Tibial artery (tissue), 4 donors: Measurements from ENCODE around the gene F2RL2.

ENCODE experiments used
- DNase-seq, 2 donors: peaks; one replicate each; pipeline ENCODE4 v3.0.0-alpha.2; 2019
- H3K27ac ChIP-seq, 2 donors: fragments of 200-600 bp; sonication (generic) in 1 of 2; 1 replicate in 1 of 2; 2 replicates in 1 of 2; pipeline ENCODE4 v1.5.1; 2018 to 2019; ENCODE audit warnings: mild to moderate bottlenecking in 1 of 2
- H3K27me3 ChIP-seq, 2 donors: fragments of 200-600 bp; sonication (generic) in 1 of 2; one replicate each; pipeline versions ENCODE4 v1.5.1 to v1.6.0; 2016 to 2019
- H3K36me3 ChIP-seq, 3 donors: fragments of 200-600 bp; sonication (generic) in 2 of 3; one replicate each; pipeline ENCODE4 v1.5.1; 2016 to 2019; ENCODE audit warnings: mild to moderate bottlenecking in 2 of 3
- H3K4me1 ChIP-seq, 4 donors: fragments of 200-600 bp; sonication (generic) in 2 of 4; 1 replicate in 3 of 4; 2 replicates in 1 of 4; pipeline ENCODE4 v1.5.1; 2016 to 2019
- H3K4me3 ChIP-seq, 2 donors: fragments of 200-600 bp; sonication (generic) in 1 of 2; 1 replicate in 1 of 2; 2 replicates in 1 of 2; pipeline ENCODE4 v1.5.1; 2018 to 2019; ENCODE audit warnings: mild to moderate bottlenecking in 2 of 2
- H3K9me3 ChIP-seq, 3 donors: fragments of 200-600 bp; sonication (generic) in 1 of 3; one replicate each; pipeline ENCODE4 v1.5.1; 2016 to 2019
- CTCF ChIP-seq, 2 experiments: fragments of 200-600 bp in 1 of 2; fragments of 450-650 bp in 1 of 2; IDR thresholded peaks; one replicate each; pipeline ENCODE4 v1.5.1; 2017 to 2019; ENCODE audit warnings: antibody characterized with exemption in 2 of 2, mild to moderate bottlenecking in 1 of 2, moderate library complexity in 1 of 2
- intact Hi-C: fragments of 100-400 bp; cut with DNase I; formaldehyde crosslinking; loops from one replicate; pipeline ENCODE4 v1.15.0; 2023; ENCODE audit warnings: low total_unique reads

F2RL2 gene

DNA sequence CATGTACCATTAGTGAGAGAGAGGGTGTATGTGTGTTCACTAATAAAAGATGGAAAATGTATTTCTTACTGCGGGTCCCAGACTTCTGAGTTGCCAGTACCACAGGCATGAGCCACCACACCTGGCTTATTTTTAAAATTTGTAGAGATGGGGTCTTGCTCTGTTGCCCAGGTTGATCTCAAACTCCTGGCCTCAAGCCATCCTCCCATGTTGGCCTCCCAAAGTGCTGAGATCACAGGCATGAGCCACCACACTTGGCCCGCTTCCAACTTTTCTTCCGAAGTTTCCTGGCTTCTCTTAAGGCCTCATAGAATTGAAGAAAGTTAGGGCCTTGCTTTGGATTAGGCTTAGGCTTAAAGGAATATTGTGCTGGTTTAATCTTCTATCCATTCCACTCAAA is 40.4 kb upstream of the F2RL2 start:
- Histone ChIP-seq H3K27ac (no peak overlapping the region), H3K4me1 (no peaks in the 10 kb centered on the region), H3K9me3 (no peaks in the 10 kb centered on the region), H3K27me3 (no peaks in the 10 kb centered on the region), H3K36me3 (no peaks in the 10 kb centered on the region), H3K4me3 (no peak overlapping the region)
- TF ChIP-seq CTCF (IDR thresholded peaks at IDR 0.05): no peak
- intact Hi-C loops: no loop called here
- DNase-seq: no peak

DNA sequence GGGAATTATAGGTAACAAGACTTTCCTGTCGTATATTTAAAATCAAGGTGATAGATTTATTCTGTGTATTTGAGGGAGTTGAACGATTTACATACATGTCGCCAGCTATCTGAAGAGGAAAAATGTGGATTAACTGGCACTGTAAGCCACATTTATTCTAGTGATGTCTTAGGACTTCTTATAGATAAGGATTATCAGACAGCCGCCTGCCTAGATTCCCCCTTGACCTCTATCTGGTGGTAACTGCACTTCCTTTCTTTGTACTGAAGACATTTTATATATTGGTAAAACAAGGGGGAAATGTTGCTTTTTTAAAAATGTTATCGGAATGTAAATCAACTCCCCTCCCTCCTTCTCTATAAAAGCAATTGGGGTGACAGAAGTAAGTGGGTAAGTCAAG is 39.3 kb upstream of the F2RL2 start:
- H3K4me3 ChIP-seq: no peak overlapping the region
- no peaks in the 10 kb centered on the region for H3K9me3 ChIP-seq
- no peaks in the 10 kb centered on the region for H3K27me3 ChIP-seq
- H3K36me3 ChIP-seq: no peaks in the 10 kb centered on the region
- intact Hi-C loops: no loop called here
- H3K27ac ChIP-seq: no peak overlapping the region
- TF ChIP-seq CTCF (IDR thresholded peaks at IDR 0.05): no peak
- no peak for DNase-seq
- H3K4me1 ChIP-seq: no peaks in the 10 kb centered on the region

- H3K27ac ChIP-seq: no peak overlapping the region
- no peaks in the 10 kb centered on the region for H3K9me3 ChIP-seq
- intact Hi-C loops: no loop called here
- no peak overlapping the region for H3K4me3 ChIP-seq
- no peaks in the 10 kb centered on the region for H3K36me3 ChIP-seq
- TF ChIP-seq CTCF (IDR thresholded peaks at IDR 0.05): no peak
- H3K27me3 ChIP-seq: no peaks in the 10 kb centered on the region
- no peaks in the 10 kb centered on the region for H3K4me1 ChIP-seq
- no peak for DNase-seq
These were observed 37.2 kb upstream of the F2RL2 start for GRCh38 chr5:76660360-76660759.

DNA sequence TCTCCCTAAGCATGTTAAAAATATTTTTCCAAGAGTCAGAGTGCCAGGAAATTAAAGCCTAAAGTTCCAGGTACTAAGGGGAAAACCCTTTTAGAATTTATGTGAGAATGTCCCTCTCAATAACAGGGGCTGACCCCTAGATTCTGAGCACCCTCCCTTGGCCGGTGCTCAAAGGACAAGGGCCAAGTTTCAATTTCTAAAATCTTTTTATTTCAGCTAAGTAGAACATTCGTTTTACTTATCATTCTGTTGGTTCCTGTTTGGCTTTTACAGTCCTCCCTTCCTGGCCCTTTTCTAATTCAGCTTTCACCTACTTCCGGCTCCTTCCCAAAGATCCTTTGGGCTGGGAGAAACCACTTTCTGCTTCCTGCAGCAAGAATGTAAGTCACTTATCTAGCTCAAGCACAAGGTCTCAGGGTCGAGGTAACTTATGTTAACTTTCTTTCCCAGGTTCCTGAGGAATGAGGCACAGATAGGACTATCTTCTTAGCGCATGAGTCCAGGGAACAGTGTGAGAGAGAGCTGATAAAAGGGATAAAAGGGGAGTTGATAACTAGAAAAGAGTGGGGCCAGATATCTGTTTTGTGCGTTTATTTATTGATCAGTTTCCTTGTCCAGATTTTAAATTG is 34.6 kb upstream of the F2RL2 start:
- H3K4me1 ChIP-seq: no peaks in the 10 kb centered on the region
- TF ChIP-seq CTCF (IDR thresholded peaks at IDR 0.05): no peak
- intact Hi-C loops: no loop called here
- H3K4me3 ChIP-seq: no peak overlapping the region
- no peaks in the 10 kb centered on the region for H3K9me3 ChIP-seq
- no peaks in the 10 kb centered on the region for H3K36me3 ChIP-seq
- no peak overlapping the region for H3K27ac ChIP-seq
- no peak for DNase-seq
- no peaks in the 10 kb centered on the region for H3K27me3 ChIP-seq

DNA sequence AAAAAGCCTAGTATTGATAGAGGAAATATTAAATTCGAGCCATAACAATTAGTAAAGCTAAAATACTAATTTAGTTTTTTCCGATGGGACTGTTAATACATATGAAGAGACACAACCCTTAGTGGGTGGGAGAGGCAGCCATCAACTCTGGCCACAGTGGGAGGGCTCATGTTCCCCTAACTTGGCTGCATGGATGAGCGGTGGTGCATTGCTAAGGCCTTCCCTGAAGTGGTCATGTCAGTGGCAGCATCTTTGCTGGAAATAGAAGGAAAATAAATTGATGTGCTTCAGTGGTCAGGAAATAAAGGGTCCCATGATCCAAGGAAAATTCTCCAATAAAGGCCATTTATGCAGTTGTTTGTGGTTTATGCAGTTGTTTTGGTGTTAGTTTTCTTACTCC is 33.9 kb upstream of the F2RL2 start:
- no peak for DNase-seq
- Histone ChIP-seq H3K4me3 (no peak overlapping the region), H3K9me3 (no peaks in the 10 kb centered on the region), H3K27me3 (no peaks in the 10 kb centered on the region), H3K4me1 (no peaks in the 10 kb centered on the region), H3K36me3 (no peaks in the 10 kb centered on the region), H3K27ac (no peak overlapping the region)
- TF ChIP-seq CTCF (IDR thresholded peaks at IDR 0.05): no peak
- intact Hi-C loops: no loop called here
